GM21360 (cell line): ENCODE measurements around the gene PEPD.

ENCODE experiments used
- ATAC-seq: cut with Tn5 transposase; IDR thresholded peaks from one replicate; pipeline ENCODE4 v1.9.1; 2021; ENCODE audit warnings: mild to moderate bottlenecking, moderate library complexity; ENCODE audit not compliant: unreplicated experiment

The PEPD gene

DNA sequence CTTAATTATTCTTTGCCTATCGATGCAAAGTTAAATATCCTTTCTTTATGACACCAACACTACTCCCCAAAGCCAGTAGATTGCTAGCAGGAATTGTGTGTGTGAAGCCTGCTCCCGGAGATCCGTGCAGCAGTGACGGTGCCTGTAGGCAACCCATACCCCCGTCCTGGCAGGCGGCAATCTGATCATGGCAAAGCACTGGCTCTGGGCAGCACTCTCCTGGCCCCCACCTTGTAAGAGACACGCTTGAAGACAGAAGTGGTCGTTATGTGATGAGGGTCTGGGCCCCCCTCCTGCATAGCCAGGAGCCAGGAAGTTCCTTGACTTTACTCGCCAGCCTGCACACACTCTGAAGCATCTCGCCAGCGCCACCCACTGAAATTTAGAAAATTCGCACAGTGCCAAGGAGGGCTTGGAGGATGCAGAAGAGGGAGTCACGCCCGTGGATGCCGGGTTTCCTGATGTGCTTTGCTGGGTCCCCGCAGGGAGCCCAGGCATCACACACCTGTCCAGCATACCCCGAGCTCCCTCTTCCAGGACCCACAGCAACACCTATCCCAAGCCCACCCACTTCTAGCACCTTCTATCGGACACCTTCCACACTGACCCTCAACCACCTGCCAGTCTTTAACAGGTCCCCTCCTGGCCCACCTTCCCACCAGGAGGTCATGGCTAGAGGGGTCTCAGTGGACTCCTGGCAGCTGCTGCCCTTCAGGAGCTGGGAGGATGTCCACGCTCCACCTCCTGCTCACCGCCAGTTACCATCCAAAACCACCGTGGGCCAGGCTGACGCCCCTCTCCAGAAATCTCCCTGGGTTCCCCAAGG, 93.6 kb downstream of the PEPD start:
- ATAC-seq, result no peak

- no peak for ATAC-seq
Observed at GRCh38 chr19:33426621-33427361, 94.8 kb downstream of the PEPD start.

GRCh38 chr19:33424181-33424580, 97.4 kb downstream of the PEPD start:
- no peak for ATAC-seq

GRCh38 chr19:33422369-33423180, 99.0 kb downstream of the PEPD start:
- ATAC-seq, result no peak

DNA sequence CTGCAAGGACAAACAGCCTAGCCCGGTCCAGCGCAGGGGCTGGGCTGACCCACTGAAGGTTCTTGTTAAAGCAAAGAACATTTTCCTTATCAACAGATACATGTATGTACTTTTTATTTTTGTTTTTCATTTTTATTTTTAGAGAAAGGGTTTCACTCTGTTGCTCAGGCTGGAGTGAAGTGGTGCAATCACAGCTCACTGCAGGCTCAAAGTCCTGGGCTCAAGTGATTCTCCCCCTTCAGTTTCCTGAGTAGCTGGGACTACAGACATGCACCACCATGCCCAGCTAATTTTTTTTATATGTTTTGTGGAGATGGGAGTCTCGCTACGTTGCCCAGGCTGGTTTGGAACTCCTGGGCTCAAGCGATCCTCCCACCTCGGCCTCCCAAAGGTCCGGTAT, 100.2 kb downstream of the PEPD start:
- ATAC-seq, result no peak

- no peak for ATAC-seq
Observed at GRCh38 chr19:33420821-33421220, 100.8 kb downstream of the PEPD start.

- ATAC-seq, result no peak
Observed at GRCh38 chr19:33419788-33420130, 101.8 kb downstream of the PEPD start.

DNA sequence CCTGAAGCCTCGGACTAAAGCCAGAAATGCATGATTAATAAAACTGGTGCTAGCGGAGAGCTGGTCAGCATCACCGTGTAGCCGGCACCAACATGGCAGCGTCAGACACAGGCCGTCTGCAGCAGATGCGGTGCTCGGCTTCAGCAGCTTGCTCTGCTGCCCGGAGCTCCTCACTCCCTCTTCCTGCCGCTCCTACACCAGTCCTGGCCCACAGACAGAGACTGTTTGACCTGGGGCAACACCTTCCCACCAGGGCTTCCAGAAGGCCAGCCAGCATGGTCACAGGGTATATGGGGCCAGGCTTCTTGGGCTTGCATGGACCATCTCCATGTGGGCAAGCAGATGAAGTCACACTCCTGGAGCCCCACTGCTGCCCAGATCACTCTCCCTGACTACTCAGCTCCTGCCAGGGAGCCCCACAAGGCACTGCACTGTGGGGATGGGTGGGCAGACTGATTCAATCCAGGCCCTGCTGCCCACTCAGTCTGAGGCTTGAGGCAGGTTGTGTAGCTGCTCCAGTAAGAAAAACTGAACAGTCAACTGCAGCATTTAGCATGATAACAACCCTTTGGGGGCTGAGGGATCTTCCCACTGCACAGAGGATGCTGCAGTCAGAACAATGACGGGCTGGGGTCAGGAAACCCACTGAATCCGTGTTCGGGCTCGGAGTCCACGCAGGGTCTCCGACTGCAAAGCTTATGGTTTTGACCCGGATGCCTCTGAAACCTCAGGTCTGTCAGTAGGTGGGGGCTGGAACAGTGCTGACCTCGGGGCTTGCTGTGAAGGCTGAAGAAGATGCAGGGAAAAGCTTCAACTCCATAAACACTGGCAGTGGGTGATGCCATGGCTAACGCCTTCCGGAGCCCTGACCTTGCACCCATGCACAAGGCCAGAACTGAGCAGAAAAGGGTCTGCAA, 102.5 kb downstream of the PEPD start:
- no peak for ATAC-seq

DNA sequence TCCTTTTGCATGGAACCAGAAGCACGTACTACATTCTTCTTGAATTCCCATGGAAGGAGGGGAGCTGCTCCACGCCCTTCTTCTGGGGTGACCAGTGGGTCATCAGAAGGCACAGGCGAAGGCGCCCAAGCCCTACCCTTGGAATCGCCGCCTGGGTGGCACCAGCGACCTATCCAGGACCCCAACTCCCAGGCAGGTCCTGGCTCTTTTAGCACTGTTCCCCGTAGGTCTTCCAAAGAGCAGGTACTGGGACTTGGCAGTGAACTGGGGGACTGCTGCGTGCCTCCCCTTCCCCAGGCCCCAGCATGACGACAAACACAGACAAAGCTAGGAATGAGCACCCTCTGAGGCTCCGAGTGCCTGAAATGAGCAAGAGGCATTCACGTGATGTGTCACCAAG, 103.1 kb downstream of the PEPD start:
- no peak for ATAC-seq

DNA sequence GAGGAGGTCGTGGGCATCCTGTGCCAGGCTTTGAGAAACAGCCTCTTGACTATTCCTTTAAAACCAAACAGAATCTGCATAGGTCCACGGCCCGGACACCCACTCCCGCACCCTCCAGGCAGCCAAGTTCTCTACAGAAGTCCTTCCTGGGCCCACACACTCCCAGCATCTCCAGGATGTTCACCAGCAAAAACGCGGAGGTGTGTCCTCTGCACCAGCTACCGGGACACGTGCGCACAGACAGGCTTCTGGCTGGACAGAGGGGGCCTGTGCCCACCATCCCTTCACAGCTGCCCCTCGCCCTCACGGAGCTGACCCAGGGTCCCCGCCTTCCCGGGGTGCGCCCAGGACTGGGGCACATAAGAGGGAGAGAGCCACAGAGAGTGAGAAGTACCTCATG, 103.8 kb downstream of the PEPD start:
- no peak for ATAC-seq

DNA sequence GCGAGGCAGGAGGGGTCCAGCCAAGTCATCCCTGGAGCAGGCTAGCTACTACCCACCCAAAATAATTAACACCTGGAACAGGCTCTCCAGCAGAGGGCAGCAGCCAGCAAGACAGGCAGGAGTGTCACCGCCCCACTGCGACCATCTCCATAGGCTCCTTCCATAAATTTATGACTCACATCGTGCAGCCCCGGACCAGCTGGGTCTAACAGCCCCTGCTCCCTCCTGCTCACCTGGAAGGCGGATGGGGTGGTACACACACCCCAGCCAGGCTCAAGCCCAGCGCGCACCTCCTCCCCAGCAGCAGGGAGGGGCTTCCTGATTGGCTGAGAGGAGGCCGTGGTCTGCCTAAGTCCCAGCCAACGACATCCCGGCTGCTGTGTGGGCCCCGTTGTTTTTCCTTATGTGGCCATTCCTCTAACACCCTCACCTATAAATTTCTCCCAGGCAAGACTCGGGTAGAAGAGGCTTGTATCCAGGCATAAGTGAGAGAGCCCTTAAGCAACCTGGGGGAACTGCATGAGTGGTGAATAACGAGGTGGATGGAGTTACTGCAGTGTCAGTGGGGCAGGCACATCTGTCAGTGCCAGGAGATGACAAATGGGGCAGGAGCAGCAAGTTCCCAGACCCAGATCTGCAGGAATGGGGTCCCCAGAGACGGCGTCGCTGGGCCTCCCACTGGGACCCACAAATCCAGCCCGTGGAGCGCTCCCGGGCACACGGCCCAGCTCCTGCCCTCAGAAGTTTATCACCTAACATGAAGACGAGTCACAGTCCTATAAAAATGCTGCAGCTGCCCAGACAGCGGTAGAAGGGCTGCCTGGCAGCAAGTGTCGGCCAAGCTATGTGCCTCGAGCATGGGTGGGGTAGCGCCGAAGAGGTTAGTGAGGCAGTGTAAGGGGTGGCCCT, 105.0 kb downstream of the PEPD start:
- no peak for ATAC-seq

GRCh38 chr19:33414667-33415605, 106.7 kb downstream of the PEPD start:
- no peak for ATAC-seq

DNA sequence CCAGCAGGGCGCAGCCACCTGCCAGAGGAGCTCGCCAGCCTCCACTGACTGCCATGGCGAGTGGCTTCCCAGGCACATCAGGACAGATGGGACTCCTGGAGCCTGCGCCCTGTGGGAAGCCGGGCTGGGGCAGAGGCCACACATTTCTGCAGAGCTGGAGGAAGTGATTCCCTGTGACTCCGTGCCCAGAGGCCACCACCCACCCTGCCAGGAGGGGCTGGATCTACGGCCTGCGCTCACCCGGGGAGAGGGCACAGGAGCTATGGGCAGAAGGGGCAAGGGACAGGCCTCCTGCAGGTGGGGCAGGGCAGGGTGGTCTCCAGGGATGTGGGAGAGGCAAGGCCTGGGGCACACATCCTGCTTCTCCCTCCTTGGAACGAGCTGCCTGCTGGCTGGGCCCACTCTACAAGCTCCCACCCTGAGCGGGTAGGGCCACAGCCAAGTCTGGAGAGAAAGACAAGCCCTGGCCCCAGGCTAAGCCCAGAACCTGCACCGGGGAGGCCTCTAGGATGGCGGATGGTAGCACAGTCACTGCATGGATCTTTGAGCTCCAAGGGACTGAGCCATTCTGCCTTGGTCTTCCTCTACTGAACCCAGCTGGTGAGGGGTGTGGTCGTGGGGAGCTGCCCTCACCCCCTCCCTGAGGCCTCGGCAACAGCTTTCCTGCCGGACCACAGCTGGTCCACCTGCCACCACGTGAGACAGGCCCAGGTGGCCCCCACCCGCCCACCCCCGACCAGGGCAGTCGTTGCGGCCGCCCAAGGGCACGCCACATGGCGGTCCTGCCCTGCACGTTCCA, 107.5 kb downstream of the PEPD start:
- no peak for ATAC-seq

GRCh38 chr19:33413426-33413725, 108.2 kb downstream of the PEPD start:
- ATAC-seq, result no peak

- no peak for ATAC-seq
Observed at GRCh38 chr19:33412601-33413425, 108.8 kb downstream of the PEPD start.

DNA sequence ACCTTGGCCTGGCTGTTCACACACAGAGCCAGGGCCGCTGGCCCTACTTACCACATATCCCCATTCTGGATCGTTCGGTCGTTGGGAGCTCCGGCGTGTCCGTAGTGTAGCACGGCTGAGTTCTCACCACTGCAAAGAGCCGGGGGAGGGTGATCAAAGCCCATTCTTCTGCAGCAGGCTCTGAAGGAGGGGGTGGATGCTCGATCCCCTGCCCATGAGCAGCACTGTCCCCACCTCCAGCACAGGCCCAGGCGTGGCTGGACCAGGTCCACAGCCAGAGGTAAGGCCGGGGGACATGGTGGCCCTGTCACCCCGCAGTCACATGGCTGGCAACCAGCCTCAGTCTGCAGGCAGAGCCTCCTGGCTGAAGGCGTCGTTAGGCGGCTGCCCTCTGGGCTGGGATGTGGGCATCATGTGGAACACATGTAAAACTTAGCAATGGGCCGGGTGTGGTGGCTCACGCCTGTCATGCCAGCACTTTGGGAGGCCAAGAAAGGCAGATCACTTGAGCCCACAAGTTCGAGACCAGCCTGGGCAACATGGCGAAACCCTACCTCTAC, 109.9 kb downstream of the PEPD start:
- no peak for ATAC-seq
